SK-N-SH (cell line): Measurements from ENCODE around the gene TBC1D8.
"Not testable (repeated sequence)": the region's sequence is repeated elsewhere in the genome, so short reads cannot be mapped to it uniquely, and the experiment has no call there.

Source experiments
- CTCF ChIP-seq: fragments of 200-600 bp; sonication (generic); IDR thresholded peaks from 2 replicates; pipeline ENCODE4 v1.6.1; 2017; ENCODE audit warnings: antibody characterized with exemption, mild to moderate bottlenecking, moderate library complexity
- FOXJ3 ChIP-seq: sonication (generic); formaldehyde crosslinking; IDR thresholded peaks from 2 replicates; pipeline ENCODE4 v1.5.1; 2020; ENCODE audit warnings: mild to moderate bottlenecking, missing genetic modification reagents
- RCOR1 ChIP-seq: fragments of 150-350 bp; IDR thresholded peaks from 2 replicates; pipeline ENCODE4 v1.6.1; 2017; ENCODE audit warnings: antibody characterized with exemption, low read length
- SMC3 ChIP-seq: IDR thresholded peaks from 2 replicates; pipeline ENCODE4 v1.6.1; 2012; ENCODE audit warnings: low read depth, low read length, improper control_type of control experiment
- TCF12 ChIP-seq: IDR thresholded peaks from 2 replicates; pipeline ENCODE4 v1.4.0; 2012
- YY1 ChIP-seq: IDR thresholded peaks from 2 replicates; pipeline ENCODE4 v1.4.0; 2012; ENCODE audit warnings: low read depth, mild to moderate bottlenecking
- TF ChIP-seq, protein P1 (sequence below): IDR thresholded peaks from 2 replicates; pipeline ENCODE4 v1.4.0; 2012; ENCODE audit warnings: low read depth

- not testable (repeated sequence) for TF ChIP-seq CTCF; RCOR1; YY1; SMC3; TCF12; FOXJ3 (CRISPR knock-in tag)
- TF ChIP-seq, protein P1, sequence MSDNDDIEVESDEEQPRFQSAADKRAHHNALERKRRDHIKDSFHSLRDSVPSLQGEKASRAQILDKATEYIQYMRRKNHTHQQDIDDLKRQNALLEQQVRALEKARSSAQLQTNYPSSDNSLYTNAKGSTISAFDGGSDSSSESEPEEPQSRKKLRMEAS, result not testable (repeated sequence)
These were observed 16.4 kb upstream of the TBC1D8 start for GRCh38 chr2:101167532-101167931.
